MM.1S (cell line): ENCODE results near the gene RPL9.

ENCODE experiments used
- CTCF ChIP-seq: fragments of 300-600 bp; sonication (generic); IDR thresholded peaks from 2 replicates; pipeline ENCODE4 v1.5.1; 2016; ENCODE audit warnings: antibody characterized with exemption, low read length, mixed read lengths
- EZH2 ChIP-seq: fragments of 300-600 bp; sonication (generic); optimal IDR thresholded peaks from 2 replicates; pipeline ENCODE3; 2017; ENCODE audit warnings: low read depth, mild to moderate bottlenecking, antibody characterized with exemption, low read length, mixed read lengths
- EZH2phosphoT487 ChIP-seq: fragments of 300-600 bp; sonication (generic); IDR thresholded peaks from 2 replicates; pipeline ENCODE4 v1.6.1; 2018; ENCODE audit warnings: antibody characterized with exemption, low read length

GRCh38 chr4:39422247-39422646, 36.5 kb downstream of the RPL9 start:
- no peak for TF ChIP-seq CTCF
- no peak for TF ChIP-seq EZH2
- TF ChIP-seq EZH2phosphoT487: no peak
